Astrocyte (in vitro differentiated cells and primary cell): Measurements from ENCODE around the gene YBX1. TPM values are rescaled to one million over a fixed set of nuclear protein-coding genes. Genes with fewer than 3 reads are reported as not detected.

Source experiments
- DNase-seq: peaks from one replicate; pipeline ENCODE4 v3.0.0-alpha.2; 2010; ENCODE audit warnings: low read depth
- FAIRE-seq: peaks from 2 replicates; lab custom pipeline; 2011; peaks lifted over from hg19 to GRCh38; lab: Jason Lieb, UNC
- H2AFZ ChIP-seq: 2 replicates; pipeline ENCODE4 v1.6.0; 2012; ENCODE audit warnings: low read depth, low read length, inconsistent platforms
- H3K27ac ChIP-seq: 2 replicates; pipeline ENCODE4 v1.5.1; 2011; ENCODE audit warnings: low read depth, low read length, inconsistent platforms
- H3K27me3 ChIP-seq: 2 replicates; pipeline ENCODE4 v1.6.0; 2011; ENCODE audit warnings: low read length, inconsistent platforms; ENCODE audit not compliant: insufficient read depth
- H3K36me3 ChIP-seq: 2 replicates; pipeline ENCODE4 v1.5.1; 2011; ENCODE audit warnings: low read length, inconsistent platforms; ENCODE audit not compliant: insufficient read depth
- H3K4me1 ChIP-seq: 2 replicates; pipeline ENCODE4 v1.5.1; 2011; ENCODE audit warnings: low read length, inconsistent platforms; ENCODE audit not compliant: insufficient read depth
- H3K4me2 ChIP-seq: 2 replicates; pipeline ENCODE4 v1.6.0; 2012; ENCODE audit warnings: low read length, inconsistent platforms
- H3K4me3 ChIP-seq: 2 replicates; pipeline ENCODE4 v1.5.1; 2011; ENCODE audit warnings: low read depth, mild to moderate bottlenecking, low read length, inconsistent platforms; ENCODE audit not compliant: insufficient read depth
- H3K79me2 ChIP-seq: 2 replicates; pipeline ENCODE4 v1.6.0; 2012; ENCODE audit warnings: mild to moderate bottlenecking, low read length, inconsistent platforms; ENCODE audit not compliant: insufficient read depth
- H3K9ac ChIP-seq: 2 replicates; pipeline ENCODE4 v1.6.0; 2012; ENCODE audit warnings: mild to moderate bottlenecking, low read length, inconsistent platforms
- H3K9me3 ChIP-seq: 2 replicates; pipeline ENCODE4 v1.5.1; 2012; ENCODE audit warnings: low read depth, mild to moderate bottlenecking, low read length, inconsistent platforms; ENCODE audit not compliant: insufficient read depth
- H4K20me1 ChIP-seq: 2 replicates; pipeline ENCODE4 v1.6.0; 2012; ENCODE audit warnings: low read length, inconsistent platforms; ENCODE audit not compliant: insufficient read depth
- H3K27ac Mint-ChIP-seq: one replicate; pipeline ENCODE4 v1.8.0; 2021; ENCODE audit warnings: mild to moderate bottlenecking, mixed read lengths; ENCODE audit not compliant: unreplicated experiment
- H3K27me3 Mint-ChIP-seq: one replicate; pipeline ENCODE4 v1.8.0; 2021; ENCODE audit warnings: low read depth, mixed read lengths; ENCODE audit not compliant: unreplicated experiment
- H3K36me3 Mint-ChIP-seq: one replicate; pipeline ENCODE4 v1.8.0; 2021; ENCODE audit warnings: low read depth, mixed read lengths; ENCODE audit not compliant: unreplicated experiment
- H3K4me1 Mint-ChIP-seq: one replicate; pipeline ENCODE4 v1.8.0; 2021; ENCODE audit warnings: low read depth, mixed read lengths; ENCODE audit not compliant: unreplicated experiment
- H3K4me3 Mint-ChIP-seq: one replicate; pipeline ENCODE4 v1.8.0; 2021; ENCODE audit warnings: mild to moderate bottlenecking, moderate library complexity, mixed read lengths; ENCODE audit not compliant: unreplicated experiment
- H3K9me3 Mint-ChIP-seq: one replicate; pipeline ENCODE4 v1.8.0; 2021; ENCODE audit warnings: mild to moderate bottlenecking, mixed read lengths; ENCODE audit not compliant: unreplicated experiment
- EZH2 ChIP-seq: IDR thresholded peaks from 2 replicates; pipeline ENCODE4 v1.6.1; 2012; ENCODE audit warnings: mild to moderate bottlenecking, low read length, inconsistent platforms; ENCODE audit not compliant: insufficient read depth
- total RNA-seq: library from RNA; stranded (reverse); gene quantifications from 2 replicates; pipeline ENCODE4 v1.2.1, GENCODE V29; 2021
- TF ChIP-seq, protein P1 (sequence below): IDR thresholded peaks from 2 replicates; pipeline ENCODE4 v1.5.1; 2011; ENCODE audit warnings: low read depth, mild to moderate bottlenecking, inconsistent platforms, low read length, moderate library complexity; ENCODE audit not compliant: insufficient read depth

The YBX1 gene
- total RNA-seq, 1 donor from 2014 or later: 872 TPM

- FAIRE-seq (no peak), DNase-seq (no peak)
- no peak overlapping the region for H3K4me2 ChIP-seq
- no peak overlapping the region for H3K4me3 ChIP-seq
- H4K20me1 ChIP-seq: no peaks in the 10 kb centered on the region
- no peak overlapping the region for H2AFZ ChIP-seq
- peaks cover 3% of the 10 kb centered on the region for H3K4me1 Mint-ChIP-seq
- TF ChIP-seq, protein P1, sequence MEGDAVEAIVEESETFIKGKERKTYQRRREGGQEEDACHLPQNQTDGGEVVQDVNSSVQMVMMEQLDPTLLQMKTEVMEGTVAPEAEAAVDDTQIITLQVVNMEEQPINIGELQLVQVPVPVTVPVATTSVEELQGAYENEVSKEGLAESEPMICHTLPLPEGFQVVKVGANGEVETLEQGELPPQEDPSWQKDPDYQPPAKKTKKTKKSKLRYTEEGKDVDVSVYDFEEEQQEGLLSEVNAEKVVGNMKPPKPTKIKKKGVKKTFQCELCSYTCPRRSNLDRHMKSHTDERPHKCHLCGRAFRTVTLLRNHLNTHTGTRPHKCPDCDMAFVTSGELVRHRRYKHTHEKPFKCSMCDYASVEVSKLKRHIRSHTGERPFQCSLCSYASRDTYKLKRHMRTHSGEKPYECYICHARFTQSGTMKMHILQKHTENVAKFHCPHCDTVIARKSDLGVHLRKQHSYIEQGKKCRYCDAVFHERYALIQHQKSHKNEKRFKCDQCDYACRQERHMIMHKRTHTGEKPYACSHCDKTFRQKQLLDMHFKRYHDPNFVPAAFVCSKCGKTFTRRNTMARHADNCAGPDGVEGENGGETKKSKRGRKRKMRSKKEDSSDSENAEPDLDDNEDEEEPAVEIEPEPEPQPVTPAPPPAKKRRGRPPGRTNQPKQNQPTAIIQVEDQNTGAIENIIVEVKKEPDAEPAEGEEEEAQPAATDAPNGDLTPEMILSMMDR: no peak
- TF ChIP-seq EZH2: no peak
- peaks cover 2% of the 10 kb centered on the region for H3K27me3 Mint-ChIP-seq
- H3K79me2 ChIP-seq: no peaks in the 10 kb centered on the region
- no peak overlapping the region for H3K4me3 Mint-ChIP-seq
- H3K4me1 ChIP-seq: no peaks in the 10 kb centered on the region
- H3K36me3 Mint-ChIP-seq: no peaks in the 10 kb centered on the region
- H3K27ac Mint-ChIP-seq: no peak overlapping the region
- no peaks in the 10 kb centered on the region for H3K27me3 ChIP-seq
- H3K9ac ChIP-seq: no peak overlapping the region
- H3K36me3 ChIP-seq: no peaks in the 10 kb centered on the region
- no peaks in the 10 kb centered on the region for H3K9me3 ChIP-seq
- H3K27ac ChIP-seq: no peak overlapping the region
- peaks cover 2% of the 10 kb centered on the region for H3K9me3 Mint-ChIP-seq
Observed at GRCh38 chr1:42734201-42735035, 52.2 kb downstream of the YBX1 start.

- Histone ChIP-seq H3K36me3 (no peaks in the 10 kb centered on the region), H3K4me1 (no peaks in the 10 kb centered on the region), H3K9ac (no peak overlapping the region), H3K79me2 (no peaks in the 10 kb centered on the region), H2AFZ (no peak overlapping the region), H3K27ac (no peak overlapping the region), H3K4me2 (no peak overlapping the region), H4K20me1 (no peaks in the 10 kb centered on the region), H3K4me3 (no peak overlapping the region), H3K27me3 (no peaks in the 10 kb centered on the region), H3K9me3 (no peaks in the 10 kb centered on the region)
- Mint-ChIP-seq H3K27ac (no peak overlapping the region), H3K4me3 (no peak overlapping the region), H3K36me3 (no peaks in the 10 kb centered on the region), H3K27me3 (peaks cover 3% of the 10 kb centered on the region), H3K9me3 (peaks cover 2% of the 10 kb centered on the region), H3K4me1 (peaks cover 3% of the 10 kb centered on the region)
- TF ChIP-seq EZH2: no peak
- TF ChIP-seq, protein P1: no peak
- DNase-seq: no peak
- no peak for FAIRE-seq
Observed at GRCh38 chr1:42735056-42735455, 52.8 kb downstream of the YBX1 start.
